Smooth muscle cell (in vitro differentiated cells): Measurements from ENCODE around the gene MGAT3. TPM values are rescaled to one million over a fixed set of nuclear protein-coding genes. Genes with fewer than 3 reads are reported as not detected.

Experiments used
- DNase-seq: peaks from one replicate; lab custom pipeline; 2025; ENCODE audit not compliant: unreplicated experiment; lab: John Stamatoyannopoulos, UW
- H2AFZ ChIP-seq: fragments of 200-600 bp; sonication (generic); 2 replicates; pipeline ENCODE4 v1.6.0; 2016; ENCODE audit warnings: antibody characterized with exemption, low read depth, mild to moderate bottlenecking
- H3F3A ChIP-seq: fragments of 200-600 bp; sonication (generic); 2 replicates; pipeline ENCODE4 v1.6.0; 2017; ENCODE audit warnings: antibody characterized with exemption, low read depth
- H3K27ac ChIP-seq: fragments of 200-600 bp; sonication (generic); 2 replicates; pipeline ENCODE4 v1.5.1; 2016; ENCODE audit warnings: low read depth, mild to moderate bottlenecking
- H3K27me3 ChIP-seq: fragments of 200-600 bp; sonication (generic); 2 replicates; pipeline ENCODE4 v1.6.1; 2016; ENCODE audit warnings: low read depth, mild to moderate bottlenecking
- H3K36me3 ChIP-seq: fragments of 200-600 bp; sonication (generic); 2 replicates; pipeline ENCODE4 v1.5.1; 2016; ENCODE audit warnings: low read depth
- H3K4me1 ChIP-seq: fragments of 200-600 bp; sonication (generic); 2 replicates; pipeline ENCODE4 v1.5.1; 2016; ENCODE audit warnings: low read depth
- H3K4me2 ChIP-seq: fragments of 200-600 bp; sonication (generic); 2 replicates; pipeline ENCODE4 v1.6.0; 2016; ENCODE audit warnings: mild to moderate bottlenecking
- H3K4me3 ChIP-seq: fragments of 200-600 bp; sonication (generic); 2 replicates; pipeline ENCODE4 v1.5.1; 2016; ENCODE audit warnings: mild to moderate bottlenecking
- H3K79me2 ChIP-seq: fragments of 200-600 bp; sonication (generic); 2 replicates; pipeline ENCODE4 v1.6.0; 2016; ENCODE audit warnings: low read depth, mild to moderate bottlenecking
- H3K9ac ChIP-seq: fragments of 200-600 bp; sonication (generic); 2 replicates; pipeline ENCODE4 v1.6.0; 2016; ENCODE audit warnings: low read depth
- H3K9me3 ChIP-seq: fragments of 200-600 bp; sonication (generic); replicated peaks from 2 replicates; pipeline ENCODE4 v1.5.1; 2016; ENCODE audit warnings: low read depth
- H4K20me1 ChIP-seq: fragments of 200-600 bp; sonication (generic); 2 replicates; pipeline ENCODE4 v1.6.0; 2016; ENCODE audit warnings: low read depth
- WGBS: methylation state at CpG from one replicate; pipeline ENCODE4 v1.1.7; 2016; ENCODE audit warnings: low lambda C conversion rate; 5-methylcytosine and 5-hydroxymethylcytosine counted together
- polyA plus RNA-seq: library from polyadenylated mRNA; unstranded; fragments of >200 nt; fragmentation: Nextera tagmentation; extraction: Ambion mirVana; gene quantifications from 2 replicates; pipeline ENCODE4 v1.2.1, GENCODE V29; 2016
- total RNA-seq: library from RNA; depleted of rRNA; stranded (reverse); fragments of >200 nt; gene quantifications from 2 replicates; pipeline ENCODE4 v1.2.3, GENCODE V29; 2014
- TF ChIP-seq, protein P1 (sequence below): fragments of 200-600 bp; sonication (generic); IDR thresholded peaks from 2 replicates; pipeline ENCODE4 v1.5.1; 2017; ENCODE audit warnings: borderline replicate concordance, mild to moderate bottlenecking, antibody characterized with exemption; ENCODE audit not compliant: insufficient read depth, poor library complexity, severe bottlenecking

MGAT3 gene
- total and polyA plus RNA-seq, 2 experiments from 2014 or later, result 3.9 to 7.8 TPM

DNA sequence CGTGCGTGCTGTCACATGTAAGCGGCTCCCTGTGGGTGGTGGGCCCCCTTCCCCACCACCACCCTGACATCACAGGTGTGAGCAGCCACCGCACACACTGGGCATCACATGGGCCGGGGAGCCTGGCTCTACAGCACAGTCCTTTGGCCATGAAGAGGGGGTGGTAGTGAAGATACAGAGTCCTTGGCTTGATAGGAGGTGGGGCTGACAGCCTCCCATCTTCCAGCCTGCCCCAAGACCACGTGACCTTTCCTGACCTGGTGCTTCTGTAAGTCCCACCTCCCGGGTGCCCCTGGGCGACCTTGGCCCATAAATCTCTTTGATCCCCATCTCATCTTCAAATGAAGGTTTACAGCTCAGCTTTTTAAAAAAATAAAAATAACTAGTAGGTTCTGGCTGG is 21.2 kb upstream of the MGAT3 start:
- TF ChIP-seq, protein P1, sequence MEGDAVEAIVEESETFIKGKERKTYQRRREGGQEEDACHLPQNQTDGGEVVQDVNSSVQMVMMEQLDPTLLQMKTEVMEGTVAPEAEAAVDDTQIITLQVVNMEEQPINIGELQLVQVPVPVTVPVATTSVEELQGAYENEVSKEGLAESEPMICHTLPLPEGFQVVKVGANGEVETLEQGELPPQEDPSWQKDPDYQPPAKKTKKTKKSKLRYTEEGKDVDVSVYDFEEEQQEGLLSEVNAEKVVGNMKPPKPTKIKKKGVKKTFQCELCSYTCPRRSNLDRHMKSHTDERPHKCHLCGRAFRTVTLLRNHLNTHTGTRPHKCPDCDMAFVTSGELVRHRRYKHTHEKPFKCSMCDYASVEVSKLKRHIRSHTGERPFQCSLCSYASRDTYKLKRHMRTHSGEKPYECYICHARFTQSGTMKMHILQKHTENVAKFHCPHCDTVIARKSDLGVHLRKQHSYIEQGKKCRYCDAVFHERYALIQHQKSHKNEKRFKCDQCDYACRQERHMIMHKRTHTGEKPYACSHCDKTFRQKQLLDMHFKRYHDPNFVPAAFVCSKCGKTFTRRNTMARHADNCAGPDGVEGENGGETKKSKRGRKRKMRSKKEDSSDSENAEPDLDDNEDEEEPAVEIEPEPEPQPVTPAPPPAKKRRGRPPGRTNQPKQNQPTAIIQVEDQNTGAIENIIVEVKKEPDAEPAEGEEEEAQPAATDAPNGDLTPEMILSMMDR, result no peak
- WGBS, result 91% methylated on average over 8 of the region's 8 CpGs
- H3K79me2 ChIP-seq, result no peaks in the 10 kb centered on the region

DNA sequence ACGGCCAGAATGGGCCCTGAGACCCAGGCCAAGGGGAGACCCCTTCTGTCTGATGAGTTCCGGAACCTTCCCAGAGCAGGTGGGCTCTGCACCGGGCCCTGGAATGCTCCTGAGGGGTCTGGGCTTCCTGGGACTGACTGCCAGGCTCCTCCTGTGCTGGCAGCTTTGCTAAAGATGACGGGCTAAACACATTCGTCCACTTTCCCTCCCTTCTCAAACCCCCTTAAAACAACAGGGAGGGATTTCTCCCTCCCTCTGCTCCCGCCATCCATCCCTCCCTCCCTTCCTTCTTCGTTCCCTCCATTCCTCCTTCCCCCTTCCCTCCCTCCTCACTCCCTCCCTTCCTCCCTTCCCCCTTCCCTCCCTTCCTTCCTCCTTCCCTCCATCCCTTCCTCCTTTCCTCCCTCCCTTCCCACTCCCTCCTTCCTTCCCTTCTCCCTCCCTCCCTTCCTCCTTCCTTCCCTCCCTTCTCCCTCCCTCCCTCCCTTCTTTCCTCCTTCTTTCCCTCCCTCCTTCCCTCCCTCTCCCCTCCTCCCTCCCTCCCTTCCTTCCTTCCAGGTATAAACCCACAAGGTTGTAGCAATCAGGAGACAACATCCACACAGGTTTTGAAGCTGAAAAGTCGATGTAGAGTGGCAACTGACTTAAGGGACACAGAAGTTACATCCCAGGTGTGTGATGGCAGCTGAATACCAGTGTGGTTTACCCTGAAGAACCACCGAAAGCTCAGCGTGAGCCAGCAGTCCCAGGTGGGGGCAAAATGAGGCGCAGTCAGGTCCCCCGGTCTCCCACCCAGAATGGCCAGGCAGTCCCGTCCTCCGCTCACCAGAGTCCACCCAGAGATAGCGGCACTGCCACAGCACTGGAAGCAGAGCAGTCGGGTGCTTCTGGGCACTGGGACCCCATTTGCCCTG is 18.8 kb upstream of the MGAT3 start:
- Histone ChIP-seq H3K79me2 (no peaks in the 10 kb centered on the region), H4K20me1 (no peaks in the 10 kb centered on the region), H3F3A (no peaks in the 10 kb centered on the region), H3K4me3 (no peak overlapping the region), H3K27ac (no peak overlapping the region), H3K4me1 (no peaks in the 10 kb centered on the region), H3K9ac (no peak overlapping the region), H2AFZ (no peak overlapping the region), H3K4me2 (peak overlapping the region; percentile 75), H3K9me3 (no peaks in the 10 kb centered on the region), H3K36me3 (no peaks in the 10 kb centered on the region), H3K27me3 (no peaks in the 10 kb centered on the region)
- TF ChIP-seq, protein P1, result no peak
- no peak for DNase-seq
- 80% methylated on average over 14 of the region's 16 CpGs for WGBS

More for the DNA sequence above, 21.2 kb upstream of the MGAT3 start:
- H3K4me3 ChIP-seq, result no peak overlapping the region
- DNase-seq, result no peak
- H3F3A ChIP-seq, result no peaks in the 10 kb centered on the region
- no peak overlapping the region for H3K27ac ChIP-seq
- no peaks in the 10 kb centered on the region for H3K9me3 ChIP-seq
- no peak overlapping the region for H2AFZ ChIP-seq
- H4K20me1 ChIP-seq, result no peaks in the 10 kb centered on the region
- no peaks in the 10 kb centered on the region for H3K4me1 ChIP-seq
- H3K36me3 ChIP-seq, result no peaks in the 10 kb centered on the region
- no peak overlapping the region for H3K9ac ChIP-seq
- H3K4me2 ChIP-seq, result no peak overlapping the region
- H3K27me3 ChIP-seq, result no peaks in the 10 kb centered on the region

DNA sequence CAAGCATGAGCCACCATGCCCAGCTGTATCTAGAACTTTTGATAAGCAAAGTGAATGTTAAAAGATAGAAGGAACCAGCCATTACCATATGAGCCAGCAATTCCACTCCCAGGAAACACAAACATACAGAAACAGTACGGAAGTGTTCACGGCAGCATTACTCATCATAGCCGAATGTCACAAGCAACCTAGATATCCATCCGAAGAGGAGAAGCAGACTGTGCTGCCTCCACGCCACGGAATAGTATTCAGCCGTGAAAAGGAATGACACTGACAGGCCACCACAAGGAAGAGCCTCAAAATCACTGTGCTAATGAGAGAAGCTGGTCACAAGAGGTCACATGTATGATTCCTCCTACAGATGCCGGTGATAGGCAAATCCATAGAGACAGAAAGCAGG is 17.6 kb upstream of the MGAT3 start:
- no peak overlapping the region for H3K27ac ChIP-seq
- H2AFZ ChIP-seq, result no peak overlapping the region
- no peaks in the 10 kb centered on the region for H3K36me3 ChIP-seq
- H3K9me3 ChIP-seq, result no peaks in the 10 kb centered on the region
- 51% methylated on average over 8 of the region's 8 CpGs for WGBS
- H3K4me2 ChIP-seq, result no peak overlapping the region
- H3K9ac ChIP-seq, result no peak overlapping the region
- H3K79me2 ChIP-seq, result no peaks in the 10 kb centered on the region
- no peaks in the 10 kb centered on the region for H3K27me3 ChIP-seq
- H3K4me3 ChIP-seq, result no peak overlapping the region
- DNase-seq, result no peak
- no peaks in the 10 kb centered on the region for H3F3A ChIP-seq
- TF ChIP-seq, protein P1, result no peak
- H4K20me1 ChIP-seq, result no peaks in the 10 kb centered on the region
- no peaks in the 10 kb centered on the region for H3K4me1 ChIP-seq
